ENCODE measurements around the gene CPAMD8. TPM values are rescaled to one million over a fixed set of nuclear protein-coding genes. Genes with fewer than 3 reads are reported as not detected.
"Not testable (repeated sequence)": the region's sequence is repeated elsewhere in the genome, so short reads cannot be mapped to it uniquely, and the experiment has no call there.

Gene CPAMD8
- total RNA-seq, 1 experiment from 2014 or later = 19.8 TPM

GRCh38 chr19:16957855-16958254, 68.8 kb downstream of the CPAMD8 start:
- no peak for DNase-seq (ENCODE audit: low spot score)
- in situ Hi-C loops (cut with HindIII; ENCODE audit: low sequenced_read_pairs) = no loop called here

DNA sequence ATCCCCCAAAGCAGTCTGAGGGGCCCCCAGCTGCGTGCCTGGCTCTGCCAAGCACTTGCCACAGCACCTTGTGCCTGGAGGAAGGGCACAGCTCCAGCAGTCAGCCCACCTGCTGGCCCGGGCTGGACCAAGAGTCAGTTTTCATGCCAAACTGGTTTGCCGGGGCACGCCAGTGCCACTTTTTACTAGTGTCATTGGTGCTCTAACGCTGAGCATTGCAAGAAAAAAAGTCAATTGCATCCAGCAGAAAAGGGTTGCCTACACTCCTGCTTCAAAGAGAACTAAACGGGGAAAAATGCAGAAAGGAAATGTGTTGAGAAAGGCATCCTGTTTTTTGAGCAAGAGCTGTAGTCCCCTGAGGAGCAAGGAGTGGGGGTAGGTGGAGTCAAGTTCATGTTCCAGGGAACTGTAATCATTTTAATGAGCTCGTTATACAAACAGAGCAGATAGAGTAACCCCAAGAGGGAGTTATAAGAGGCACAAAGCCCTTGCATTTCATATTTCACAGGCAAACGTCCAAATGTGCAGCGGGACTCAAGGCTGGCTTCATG, 69.4 kb downstream of the CPAMD8 start:
- in situ Hi-C loops (cut with HindIII; ENCODE audit: low sequenced_read_pairs) = no loop called here
- DNase-seq (ENCODE audit: low spot score) = no peak

GRCh38 chr19:16955161-16955560, 71.4 kb downstream of the CPAMD8 start:
- in situ Hi-C loops (cut with HindIII; ENCODE audit: low sequenced_read_pairs) = no loop called here
- no peak for DNase-seq (ENCODE audit: low spot score)

DNA sequence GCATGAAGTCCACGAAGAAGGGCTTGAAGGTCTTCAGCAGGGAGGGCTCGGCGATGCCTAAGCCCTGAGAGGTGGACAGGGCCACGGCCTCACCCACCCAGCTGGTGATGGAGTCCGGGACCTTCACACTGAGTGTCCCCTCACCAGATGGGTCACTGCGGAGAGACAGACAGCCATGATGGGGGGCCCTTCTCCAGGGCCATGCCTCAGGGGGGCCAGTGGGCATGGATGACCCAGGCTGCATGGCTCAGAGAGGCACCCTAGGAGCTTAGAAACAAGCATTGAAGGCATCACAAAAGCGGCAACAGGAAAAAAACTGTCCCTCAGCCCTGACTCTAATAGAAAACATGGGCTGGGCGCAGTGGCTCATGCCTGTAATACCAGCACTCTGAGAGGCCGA, 74.6 kb downstream of the CPAMD8 start:
- DNase-seq (ENCODE audit: low spot score) = no peak
- in situ Hi-C loops (cut with HindIII; ENCODE audit: low sequenced_read_pairs) = no loop called here

- DNase-seq (ENCODE audit: low spot score) = no peak
- in situ Hi-C loops (cut with HindIII; ENCODE audit: low sequenced_read_pairs) = no loop called here
Measured at GRCh38 chr19:16951529-16951928, 75.1 kb downstream of the CPAMD8 start.

DNA sequence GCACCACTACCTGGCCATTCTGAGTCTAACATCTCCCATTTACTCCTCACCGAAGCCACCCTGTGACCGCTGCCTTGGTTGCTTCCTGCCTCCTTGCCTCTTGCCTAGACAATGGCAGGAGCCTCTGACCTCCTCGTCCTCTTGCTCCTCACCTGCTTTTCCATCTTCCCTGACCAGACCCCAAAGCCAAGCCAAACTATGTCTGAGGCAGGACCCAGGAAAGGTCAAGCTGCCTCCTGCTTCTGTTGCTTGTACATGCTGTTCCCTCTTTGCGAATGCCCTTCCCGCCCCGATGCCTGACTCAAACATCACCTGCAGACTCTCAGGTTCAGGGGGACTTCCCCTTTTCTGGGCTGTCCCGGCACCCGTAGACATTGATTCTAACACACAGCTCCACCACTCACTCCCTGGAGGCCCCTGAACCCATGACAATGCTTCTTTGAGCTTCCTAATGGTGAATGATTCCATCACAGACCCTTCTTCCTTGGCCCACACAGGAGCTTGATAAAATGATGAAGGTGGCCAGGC, 77.0 kb downstream of the CPAMD8 start:
- in situ Hi-C loops (cut with HindIII; ENCODE audit: low sequenced_read_pairs) = no loop called here
- no peak for DNase-seq (ENCODE audit: low spot score)

DNA sequence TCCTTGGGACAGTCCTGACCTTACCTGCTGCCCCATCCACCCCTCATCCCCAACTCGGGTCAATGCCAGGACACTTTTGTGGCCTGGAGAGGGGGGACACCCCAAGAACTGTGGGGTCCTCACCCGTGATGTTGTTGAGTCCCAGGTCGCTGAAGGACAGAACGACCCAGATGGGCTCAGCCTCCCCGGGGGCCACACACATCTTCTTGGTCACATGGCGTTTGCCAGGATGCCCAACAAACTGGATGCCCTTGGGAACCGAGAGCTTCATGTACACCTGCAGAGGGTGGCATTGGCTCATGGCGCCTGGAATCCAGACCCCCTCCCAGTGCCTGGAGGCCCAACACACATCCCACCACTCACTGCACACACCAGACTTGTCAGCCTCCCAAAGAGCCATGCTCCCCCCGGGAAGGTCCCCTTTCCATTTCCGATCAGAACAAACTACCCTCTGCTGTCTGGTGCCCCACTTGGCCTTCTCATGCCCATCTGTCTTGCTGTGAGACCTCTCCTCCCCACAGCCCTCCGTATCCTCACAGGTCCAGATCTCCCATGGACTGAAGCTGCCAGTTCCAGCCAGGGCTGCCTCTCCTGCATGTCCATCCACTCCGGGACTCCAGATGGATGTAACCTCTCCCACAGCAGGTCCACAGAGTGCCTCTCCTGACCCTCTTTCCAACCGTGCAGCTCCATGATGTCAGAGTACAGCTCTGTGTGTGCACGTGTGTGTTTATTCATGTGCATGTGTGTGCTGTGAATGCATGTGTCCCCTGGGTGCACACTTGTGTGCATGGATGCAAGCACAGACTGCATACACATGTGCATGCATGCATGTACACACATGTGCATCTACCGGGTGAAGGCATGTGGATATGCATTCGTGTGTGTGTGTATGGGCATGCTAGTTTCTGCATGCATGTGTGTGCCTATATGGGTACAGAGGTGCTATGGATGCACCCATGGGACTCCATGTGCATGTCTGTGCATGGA, 79.4 kb downstream of the CPAMD8 start:
- in situ Hi-C loops (cut with HindIII; ENCODE audit: low sequenced_read_pairs) = no loop called here
- DNase-seq (ENCODE audit: low spot score) = no peak

GRCh38 chr19:16945762-16946465, 80.7 kb downstream of the CPAMD8 start:
- no peak for DNase-seq (ENCODE audit: low spot score)
- in situ Hi-C loops (cut with HindIII; ENCODE audit: low sequenced_read_pairs) = no loop called here

- in situ Hi-C loops (cut with HindIII; ENCODE audit: low sequenced_read_pairs) = no loop called here
- DNase-seq (ENCODE audit: low spot score) = no peak
Measured at GRCh38 chr19:16945364-16945714, 81.3 kb downstream of the CPAMD8 start.

DNA sequence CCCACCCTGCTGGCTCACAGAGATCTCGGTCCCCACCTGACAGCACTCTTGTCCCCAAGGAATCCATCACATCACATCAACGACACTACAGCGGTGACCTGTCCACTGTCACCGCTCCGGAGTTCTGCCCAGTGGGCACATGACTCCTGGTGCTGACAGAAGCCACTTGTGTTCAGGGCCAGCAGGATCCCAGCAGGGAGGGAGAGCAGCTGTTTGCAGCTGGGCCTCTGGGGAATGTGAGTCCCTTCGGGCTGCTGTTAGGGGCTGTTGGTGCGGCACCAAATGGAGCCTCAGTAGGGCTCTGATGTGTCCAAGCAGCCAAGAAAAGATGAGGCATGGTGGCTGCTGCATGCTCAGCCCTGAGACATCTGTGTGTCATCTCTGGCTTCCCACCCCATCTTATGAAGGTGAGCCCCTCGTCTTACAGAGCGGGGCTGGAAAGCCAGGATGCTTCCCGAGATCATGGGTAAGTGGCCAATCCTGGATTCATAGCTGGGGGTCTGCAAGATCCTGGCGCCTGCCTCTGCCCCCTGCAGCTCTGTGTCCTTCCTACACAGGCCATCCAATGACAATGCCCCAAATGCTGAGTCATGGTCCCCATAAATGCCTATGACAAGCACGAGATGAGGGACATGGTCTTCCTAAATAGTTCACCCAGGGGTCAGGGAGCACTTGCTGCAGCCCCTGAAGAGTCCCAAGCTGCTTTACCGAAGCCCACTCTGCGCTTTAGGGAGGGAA, 81.8 kb downstream of the CPAMD8 start:
- in situ Hi-C loops (cut with HindIII; ENCODE audit: low sequenced_read_pairs) = no loop called here
- no peak for DNase-seq (ENCODE audit: low spot score)

DNA sequence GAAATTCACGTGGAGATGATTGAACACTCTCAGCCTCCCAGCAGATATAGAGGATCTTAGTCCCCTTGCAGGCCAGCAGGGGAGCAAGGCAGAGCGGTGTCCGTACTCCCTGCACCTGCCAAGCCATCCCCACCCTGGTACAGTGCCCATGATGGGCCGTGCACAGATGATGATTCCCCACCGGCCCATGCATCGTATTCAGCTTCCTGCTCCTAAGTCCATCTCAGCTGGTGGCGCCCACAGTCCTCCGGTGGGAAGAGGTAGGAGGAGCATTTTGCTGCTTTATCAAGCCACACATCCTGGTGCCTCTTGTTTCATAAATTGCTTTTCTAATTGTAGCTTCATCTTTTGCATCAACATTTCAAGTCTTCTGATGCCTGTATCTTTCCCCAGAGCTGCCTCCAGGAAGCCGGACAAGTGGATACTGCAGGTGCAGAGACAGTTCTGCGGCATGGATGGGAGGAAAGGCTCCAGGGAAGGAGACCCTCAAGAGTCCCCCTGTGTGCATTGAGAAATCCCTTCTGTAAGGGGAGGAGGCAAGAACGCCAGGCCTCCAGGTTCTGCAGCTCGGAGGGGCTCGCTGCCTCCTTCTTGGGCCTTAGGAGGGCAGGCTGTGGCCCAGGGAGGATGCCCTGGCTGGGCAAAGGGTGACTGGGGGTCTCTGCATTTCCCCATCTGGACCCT, 82.5 kb downstream of the CPAMD8 start:
- DNase-seq (ENCODE audit: low spot score) = no peak
- in situ Hi-C loops (cut with HindIII; ENCODE audit: low sequenced_read_pairs) = no loop called here

DNA sequence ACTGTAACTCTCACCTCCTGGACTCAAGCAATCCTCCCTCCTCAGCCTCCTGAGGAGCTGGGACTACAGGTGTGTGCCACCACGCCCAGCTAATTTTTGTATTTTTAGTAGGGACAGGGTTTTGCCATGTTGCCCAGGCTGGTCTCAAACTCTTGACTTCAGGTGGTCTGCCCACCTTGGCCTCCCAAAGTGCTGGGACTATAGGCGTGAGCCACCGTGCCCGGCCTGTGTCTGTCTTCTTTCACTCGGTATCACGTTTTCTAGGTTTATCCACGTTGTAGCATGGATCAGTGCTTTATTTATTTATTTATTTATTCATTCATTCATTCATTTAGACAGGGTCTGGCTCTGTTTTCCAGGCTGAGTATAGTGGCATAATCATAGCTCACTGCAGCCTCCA, 83.5 kb downstream of the CPAMD8 start:
- in situ Hi-C loops (cut with HindIII; ENCODE audit: low sequenced_read_pairs) = not testable (repeated sequence)

GRCh38 chr19:16942583-16942982, 84.0 kb downstream of the CPAMD8 start:
- in situ Hi-C loops (cut with HindIII; ENCODE audit: low sequenced_read_pairs) = no loop called here
- DNase-seq (ENCODE audit: low spot score) = no peak

More for the DNA sequence above, 83.5 kb downstream of the CPAMD8 start:
- DNase-seq (ENCODE audit: low spot score) = not testable (repeated sequence)

DNA sequence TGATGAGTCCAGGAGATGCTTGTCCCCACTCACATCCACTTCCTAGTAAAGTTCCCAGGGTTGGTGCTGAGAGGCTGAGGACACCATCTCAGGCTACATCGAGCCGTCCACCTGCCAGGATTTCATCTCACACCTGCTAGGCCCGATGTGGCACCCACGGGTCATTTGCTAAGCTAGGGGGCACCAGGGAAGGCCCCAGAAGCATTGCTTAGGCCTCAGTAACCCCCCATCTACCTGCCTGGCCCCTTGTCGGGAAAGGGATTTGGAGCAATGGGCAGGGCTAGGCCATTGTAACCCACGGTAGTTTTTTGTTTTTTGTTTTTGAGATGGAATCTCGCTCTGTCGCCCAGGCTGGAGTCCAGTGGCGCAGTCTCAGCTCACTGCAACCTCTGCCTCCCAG, 86.0 kb downstream of the CPAMD8 start:
- in situ Hi-C loops (cut with HindIII; ENCODE audit: low sequenced_read_pairs) = no loop called here
- no peak for DNase-seq (ENCODE audit: low spot score)

DNA sequence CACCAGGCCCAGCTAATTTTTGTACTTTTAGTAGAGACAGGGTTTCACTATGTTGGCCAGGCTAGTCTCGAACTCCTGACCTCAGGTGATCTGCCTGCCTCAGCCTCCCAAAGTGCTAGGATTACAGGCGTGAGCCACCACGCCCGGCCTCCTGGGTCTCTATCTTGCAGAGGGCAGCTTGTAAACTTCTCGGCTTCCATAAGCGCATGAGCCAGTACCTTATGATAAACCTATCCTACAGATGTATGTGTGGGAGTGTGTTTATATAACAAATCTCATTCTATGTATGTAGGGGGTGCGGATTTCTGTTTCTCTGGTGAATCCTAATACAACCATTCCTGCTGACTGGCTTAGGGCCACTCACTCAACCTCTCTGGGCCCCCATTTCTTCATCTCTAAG, 86.5 kb downstream of the CPAMD8 start:
- DNase-seq (ENCODE audit: low spot score); in situ Hi-C loops (cut with HindIII; ENCODE audit: low sequenced_read_pairs): not testable (repeated sequence)

DNA sequence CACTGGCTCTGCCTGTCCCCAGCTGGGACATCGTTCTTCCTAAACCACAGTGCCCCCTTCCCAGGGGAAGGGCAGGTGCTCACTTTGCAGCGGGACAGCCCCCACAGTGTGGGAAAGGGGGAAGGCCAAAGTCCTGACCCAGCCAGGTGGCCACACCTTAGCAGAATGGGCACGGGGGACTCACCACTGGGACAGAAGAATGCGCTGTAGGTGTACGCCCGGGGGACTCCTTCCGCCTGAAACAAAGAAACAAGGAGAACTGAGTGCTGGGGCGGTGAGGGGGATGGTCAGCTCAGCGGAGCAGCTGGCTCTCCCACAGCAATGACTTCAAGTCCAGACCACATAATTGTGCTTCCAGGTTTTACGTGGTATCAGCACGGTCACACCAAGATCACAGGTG, 88.4 kb downstream of the CPAMD8 start:
- in situ Hi-C loops (cut with HindIII; ENCODE audit: low sequenced_read_pairs) = no loop called here

GRCh38 chr19:16937796-16938195, 88.8 kb downstream of the CPAMD8 start:
- in situ Hi-C loops (cut with HindIII; ENCODE audit: low sequenced_read_pairs) = not testable (repeated sequence)

More for the DNA sequence above, 88.4 kb downstream of the CPAMD8 start:
- no peak for DNase-seq (ENCODE audit: low spot score)

GRCh38 chr19:16936901-16937300, 89.7 kb downstream of the CPAMD8 start:
- in situ Hi-C loops (cut with HindIII; ENCODE audit: low sequenced_read_pairs) = no loop called here
- no peak for DNase-seq (ENCODE audit: low spot score)

More at GRCh38 chr19:16937796-16938195, 88.8 kb downstream of the CPAMD8 start:
- not testable (repeated sequence) for DNase-seq (ENCODE audit: low spot score)

GRCh38 chr19:16934489-16934888, 92.1 kb downstream of the CPAMD8 start:
- DNase-seq (ENCODE audit: low spot score) = no peak
- in situ Hi-C loops (cut with HindIII; ENCODE audit: low sequenced_read_pairs) = no loop called here
